NB4 (cell line): ENCODE results near the gene ZNF516.

Experiments used
- POLR2A ChIP-seq: IDR thresholded peaks from 2 replicates; pipeline ENCODE4 v1.6.1; 2011; ENCODE audit warnings: mild to moderate bottlenecking; ENCODE audit not compliant: insufficient read length; ENCODE audit errors: extremely low read depth
- TF ChIP-seq, protein P1 (sequence below): IDR thresholded peaks from one replicate; pipeline ENCODE4 v1.5.1; 2012; ENCODE audit warnings: low read depth, low read length
- TF ChIP-seq, protein P2 (sequence below): IDR thresholded peaks from 2 replicates; pipeline ENCODE4 v1.6.1; 2011; ENCODE audit warnings: low read depth, low read length

DNA sequence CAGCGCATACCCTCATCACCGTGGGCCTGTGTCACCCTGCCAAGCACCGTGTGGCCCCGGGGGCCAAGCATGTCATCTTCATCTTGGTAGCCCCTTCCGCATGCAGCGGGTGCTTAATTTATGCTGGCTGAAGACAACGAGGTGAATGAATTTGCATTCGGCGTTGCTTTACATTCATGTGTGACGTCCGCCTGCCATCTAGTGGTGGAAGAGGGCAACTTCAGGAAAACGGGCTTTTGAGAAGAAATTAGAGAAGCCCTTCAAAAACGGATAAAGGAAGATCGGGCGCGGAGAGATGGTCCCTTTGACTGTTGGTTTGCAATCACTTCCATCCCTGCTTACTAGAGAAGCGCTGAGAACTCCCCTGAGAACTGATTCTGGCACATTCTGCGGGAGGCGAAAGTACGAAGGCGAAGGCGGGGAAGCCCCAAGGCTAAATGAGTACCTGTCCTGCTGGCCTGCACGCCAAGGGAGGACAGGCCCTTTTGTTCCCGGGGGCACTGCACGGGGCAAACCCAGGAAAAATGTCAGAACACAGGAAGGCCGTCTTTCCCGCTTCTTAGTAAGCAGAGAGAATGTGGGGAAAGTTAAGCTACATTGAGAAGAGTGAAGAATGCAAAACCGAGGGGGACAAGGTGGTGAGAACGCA lies 145.9 kb downstream of the ZNF516 start:
- TF ChIP-seq, protein P1, sequence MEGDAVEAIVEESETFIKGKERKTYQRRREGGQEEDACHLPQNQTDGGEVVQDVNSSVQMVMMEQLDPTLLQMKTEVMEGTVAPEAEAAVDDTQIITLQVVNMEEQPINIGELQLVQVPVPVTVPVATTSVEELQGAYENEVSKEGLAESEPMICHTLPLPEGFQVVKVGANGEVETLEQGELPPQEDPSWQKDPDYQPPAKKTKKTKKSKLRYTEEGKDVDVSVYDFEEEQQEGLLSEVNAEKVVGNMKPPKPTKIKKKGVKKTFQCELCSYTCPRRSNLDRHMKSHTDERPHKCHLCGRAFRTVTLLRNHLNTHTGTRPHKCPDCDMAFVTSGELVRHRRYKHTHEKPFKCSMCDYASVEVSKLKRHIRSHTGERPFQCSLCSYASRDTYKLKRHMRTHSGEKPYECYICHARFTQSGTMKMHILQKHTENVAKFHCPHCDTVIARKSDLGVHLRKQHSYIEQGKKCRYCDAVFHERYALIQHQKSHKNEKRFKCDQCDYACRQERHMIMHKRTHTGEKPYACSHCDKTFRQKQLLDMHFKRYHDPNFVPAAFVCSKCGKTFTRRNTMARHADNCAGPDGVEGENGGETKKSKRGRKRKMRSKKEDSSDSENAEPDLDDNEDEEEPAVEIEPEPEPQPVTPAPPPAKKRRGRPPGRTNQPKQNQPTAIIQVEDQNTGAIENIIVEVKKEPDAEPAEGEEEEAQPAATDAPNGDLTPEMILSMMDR, result peak; percentile 81
- TF ChIP-seq, protein P2, sequence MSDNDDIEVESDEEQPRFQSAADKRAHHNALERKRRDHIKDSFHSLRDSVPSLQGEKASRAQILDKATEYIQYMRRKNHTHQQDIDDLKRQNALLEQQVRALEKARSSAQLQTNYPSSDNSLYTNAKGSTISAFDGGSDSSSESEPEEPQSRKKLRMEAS, result 0 out of 2 replicates have a peak, but pooled peaks have one; percentile 21
- TF ChIP-seq POLR2A, result no peak
